Ecto neural progenitor cell (in vitro differentiated cells): Measurements from ENCODE around the gene BTBD8.

Experiments used
- DNase-seq: peaks from one replicate; pipeline ENCODE4 v3.0.0-alpha.2; 2018; ENCODE audit warnings: low spot score

The BTBD8 gene

GRCh38 chr1:92094090-92094489 lies 13.9 kb downstream of the BTBD8 start:
- DNase-seq = no peak

GRCh38 chr1:92094595-92094994 lies 14.4 kb downstream of the BTBD8 start:
- DNase-seq = no peak

GRCh38 chr1:92095874-92096273 lies 15.7 kb downstream of the BTBD8 start:
- no peak for DNase-seq

- no peak for DNase-seq
These were observed 16.2 kb downstream of the BTBD8 start for GRCh38 chr1:92096317-92096716.

GRCh38 chr1:92105546-92106081 lies 25.5 kb downstream of the BTBD8 start:
- no peak for DNase-seq

GRCh38 chr1:92108631-92109030 lies 28.5 kb downstream of the BTBD8 start:
- no peak for DNase-seq

GRCh38 chr1:92117526-92117925 lies 37.4 kb downstream of the BTBD8 start:
- no peak for DNase-seq

GRCh38 chr1:92118826-92119225 lies 38.7 kb downstream of the BTBD8 start:
- DNase-seq = no peak

GRCh38 chr1:92123868-92124267 lies 43.7 kb downstream of the BTBD8 start:
- DNase-seq = no peak

GRCh38 chr1:92125204-92125603 lies 45.1 kb downstream of the BTBD8 start:
- no peak for DNase-seq

- DNase-seq = no peak
These were observed 45.9 kb downstream of the BTBD8 start for GRCh38 chr1:92126088-92126487.

GRCh38 chr1:92134331-92134730 lies 54.2 kb downstream of the BTBD8 start:
- no peak for DNase-seq

GRCh38 chr1:92136341-92136740 lies 56.2 kb downstream of the BTBD8 start:
- DNase-seq = no peak

- DNase-seq = no peak
These were observed 74.8 kb downstream of the BTBD8 start for GRCh38 chr1:92154934-92155333.

- no peak for DNase-seq
These were observed 79.4 kb downstream of the BTBD8 start for GRCh38 chr1:92159593-92159992.

- DNase-seq = no peak
These were observed 85.2 kb downstream of the BTBD8 start for GRCh38 chr1:92165389-92165788.

- no peak for DNase-seq
These were observed 87.0 kb downstream of the BTBD8 start for GRCh38 chr1:92167151-92167550.

GRCh38 chr1:92168657-92169056 lies 88.5 kb downstream of the BTBD8 start:
- DNase-seq = no peak

- DNase-seq = no peak
These were observed 89.3 kb downstream of the BTBD8 start for GRCh38 chr1:92169214-92170005.

GRCh38 chr1:92184632-92185031 lies 104.5 kb downstream of the BTBD8 start:
- no peak for DNase-seq

- no peak for DNase-seq
These were observed 105.9 kb downstream of the BTBD8 start for GRCh38 chr1:92186081-92186480.

- DNase-seq = no peak
These were observed 108.5 kb downstream of the BTBD8 start for GRCh38 chr1:92188436-92189255.

- DNase-seq = no peak
These were observed 111.6 kb downstream of the BTBD8 start for GRCh38 chr1:92191726-92192125.
